GM12891 (cell line): ENCODE data around the gene IMPA2.

Experiments used
- POLR2AphosphoS5 ChIP-seq: IDR thresholded peaks from 2 replicates; pipeline ENCODE4 v1.6.1; 2011; ENCODE audit warnings: low read depth, low read length, control low read depth
- TAF1 ChIP-seq: IDR thresholded peaks from 2 replicates; pipeline ENCODE4 v1.6.1; 2011; ENCODE audit warnings: low read depth, low read length, control low read depth

- TF ChIP-seq POLR2AphosphoS5 (no peak), TAF1 (no peak)
These were observed 27.7 kb downstream of the IMPA2 start for GRCh38 chr18:12008842-12009580.
